ENCODE results near the gene COX5B. TPM values are rescaled to one million over a fixed set of nuclear protein-coding genes. Genes with fewer than 3 reads are reported as not detected.
"Not testable (repeated sequence)": the region's sequence is repeated elsewhere in the genome, so short reads cannot be mapped to it uniquely, and the experiment has no call there.

The COX5B gene
- total RNA-seq, 1 donor from 2014 or later, result 156 TPM

GRCh38 chr2:97677480-97677879, 31.6 kb downstream of the COX5B start:
- Mint-ChIP-seq H3K4me3 (no peak overlapping the region), H3K9me3 (no peaks in the 10 kb centered on the region), H3K27ac (no peak overlapping the region), H3K27me3 (no peaks in the 10 kb centered on the region), H3K36me3 (ENCODE audit: low read depth) (no peaks in the 10 kb centered on the region), H3K4me1 (peaks cover 3% of the 10 kb centered on the region)
- CTCF ChIA-PET, result no interaction called here
- DNase-seq (no peak), ATAC-seq (ENCODE audit: low read depth) (no peak)
- POLR2A ChIA-PET, result no interaction called here
- no peak for TF ChIP-seq CTCF (IDR thresholded peaks at IDR 0.05)
- intact Hi-C loops (cut with micrococcal nuclease), result no loop called here

GRCh38 chr2:97678298-97678697, 32.4 kb downstream of the COX5B start:
- CTCF ChIA-PET, result no interaction called here
- Mint-ChIP-seq H3K4me3 (no peak overlapping the region), H3K27me3 (no peaks in the 10 kb centered on the region), H3K27ac (no peak overlapping the region), H3K36me3 (ENCODE audit: low read depth) (no peaks in the 10 kb centered on the region), H3K4me1 (peaks cover 3% of the 10 kb centered on the region), H3K9me3 (no peaks in the 10 kb centered on the region)
- ATAC-seq (ENCODE audit: low read depth) (no peak), DNase-seq (no peak)
- POLR2A ChIA-PET, result no interaction called here
- TF ChIP-seq CTCF (IDR thresholded peaks at IDR 0.05), result no peak
- intact Hi-C loops (cut with micrococcal nuclease), result no loop called here

GRCh38 chr2:97687235-97687634, 41.4 kb downstream of the COX5B start:
- H3K4me1 Mint-ChIP-seq; H3K27me3 Mint-ChIP-seq; H3K27ac Mint-ChIP-seq; H3K36me3 Mint-ChIP-seq (ENCODE audit: low read depth); POLR2A ChIA-PET; H3K4me3 Mint-ChIP-seq; DNase-seq; CTCF ChIA-PET; ATAC-seq (ENCODE audit: low read depth); intact Hi-C loops (cut with micrococcal nuclease); H3K9me3 Mint-ChIP-seq: not testable (repeated sequence)

GRCh38 chr2:97688062-97688827, 42.4 kb downstream of the COX5B start:
- intact Hi-C loops (cut with micrococcal nuclease), result no loop called here
- H3K36me3 Mint-ChIP-seq (ENCODE audit: low read depth), result no peaks in the 10 kb centered on the region
- H3K27ac Mint-ChIP-seq, result no peak overlapping the region
- no peaks in the 10 kb centered on the region for H3K4me1 Mint-ChIP-seq
- no peak for ATAC-seq (ENCODE audit: low read depth)
- POLR2A ChIA-PET, result no interaction called here
- CTCF ChIA-PET, result no interaction called here
- DNase-seq, result no peak
- no peak for TF ChIP-seq CTCF (IDR thresholded peaks at IDR 0.05)
- H3K9me3 Mint-ChIP-seq, result no peaks in the 10 kb centered on the region
- H3K27me3 Mint-ChIP-seq, result no peaks in the 10 kb centered on the region
- H3K4me3 Mint-ChIP-seq, result no peak overlapping the region

- ChIA-PET POLR2A (no interaction called here), CTCF (interaction anchor here (0.9 kb wide), 1 partner anchor 101 kb away, joined by 4 read pairs; no protein-coding TSS in a partner anchor)
- Mint-ChIP-seq H3K27me3 (no peaks in the 10 kb centered on the region), H3K4me3 (no peak overlapping the region), H3K36me3 (ENCODE audit: low read depth) (no peaks in the 10 kb centered on the region), H3K27ac (no peak overlapping the region), H3K4me1 (no peaks in the 10 kb centered on the region), H3K9me3 (no peaks in the 10 kb centered on the region)
- intact Hi-C loops (cut with micrococcal nuclease), result loop anchor here (10.0 kb wide), 1 partner anchor 576 kb away; the partner anchor contains the start of gene ANKRD36
- ATAC-seq (ENCODE audit: low read depth) (no peak), DNase-seq (no peak)
- TF ChIP-seq CTCF (IDR thresholded peaks at IDR 0.05), result no peak
Observed at GRCh38 chr2:97691166-97691565, 45.3 kb downstream of the COX5B start.

Data from activated B cell treated with CpG ODN at 0.5 μM for 24 hours (primary cell).